GM12801 (cell line): ENCODE measurements around the gene STK11IP.

Experiments
- TF ChIP-seq, protein P1 (sequence below): IDR thresholded peaks from one replicate; pipeline ENCODE4 v1.5.1; 2011; ENCODE audit warnings: control low read depth; ENCODE audit not compliant: insufficient read length; ENCODE audit errors: extremely low read depth

STK11IP gene

DNA sequence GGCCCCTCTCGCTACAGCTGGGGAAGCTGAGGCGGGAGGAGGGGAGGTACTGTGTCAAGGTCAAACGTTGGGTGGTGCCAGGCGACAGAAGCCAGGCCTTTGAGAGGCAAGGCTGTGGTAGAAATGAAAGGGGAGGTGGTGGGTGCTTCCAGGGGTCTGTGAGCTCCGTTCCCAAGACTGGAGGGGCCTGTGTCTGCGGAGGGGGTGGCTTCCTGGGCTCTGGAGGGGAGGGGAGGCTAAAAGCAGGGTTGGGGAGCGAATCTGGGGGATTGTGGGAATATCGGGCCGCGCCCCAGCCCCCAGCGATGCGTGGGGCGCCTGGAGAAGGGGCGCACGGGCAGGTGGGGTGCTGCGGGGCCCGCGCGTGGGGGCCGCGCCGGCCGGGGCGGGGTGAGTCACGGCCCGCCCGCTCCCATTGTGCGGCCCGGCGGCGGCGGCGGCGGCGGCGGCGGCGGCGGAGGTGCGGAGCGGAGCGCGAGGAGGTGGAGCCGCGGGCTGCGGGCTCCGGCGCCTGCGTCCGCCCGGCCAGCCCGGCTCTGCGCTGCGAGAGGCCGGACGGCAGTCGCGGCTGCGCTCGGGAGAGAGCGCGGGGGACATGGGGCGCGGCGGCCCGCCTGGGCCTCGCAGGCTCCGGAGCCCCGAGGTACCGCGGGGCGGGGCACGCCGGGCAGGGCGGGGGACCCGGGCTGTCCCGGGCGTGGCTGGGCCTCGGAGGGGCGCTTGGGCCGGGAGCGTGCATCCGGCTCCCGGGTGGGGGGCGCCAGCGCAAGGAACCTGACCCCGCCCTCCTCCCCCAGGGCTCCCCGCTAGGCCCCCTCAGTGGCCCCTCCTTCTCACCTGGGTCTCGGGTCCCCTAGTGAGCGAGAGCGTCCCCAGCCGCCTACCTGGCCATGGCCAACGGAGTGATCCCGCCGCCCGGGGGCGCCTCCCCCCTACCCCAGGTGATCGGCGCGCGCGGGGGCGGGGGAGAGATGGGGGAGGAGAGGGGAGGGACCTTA, 29.7 kb downstream of the STK11IP start, which contains the start of gene SLC4A3:
SLC4A3 (plus strand) TSS at position 528 of the 998 bp plus-strand sequence; CDS start at position 891, 363 bp downstream.
- TF ChIP-seq, protein P1, sequence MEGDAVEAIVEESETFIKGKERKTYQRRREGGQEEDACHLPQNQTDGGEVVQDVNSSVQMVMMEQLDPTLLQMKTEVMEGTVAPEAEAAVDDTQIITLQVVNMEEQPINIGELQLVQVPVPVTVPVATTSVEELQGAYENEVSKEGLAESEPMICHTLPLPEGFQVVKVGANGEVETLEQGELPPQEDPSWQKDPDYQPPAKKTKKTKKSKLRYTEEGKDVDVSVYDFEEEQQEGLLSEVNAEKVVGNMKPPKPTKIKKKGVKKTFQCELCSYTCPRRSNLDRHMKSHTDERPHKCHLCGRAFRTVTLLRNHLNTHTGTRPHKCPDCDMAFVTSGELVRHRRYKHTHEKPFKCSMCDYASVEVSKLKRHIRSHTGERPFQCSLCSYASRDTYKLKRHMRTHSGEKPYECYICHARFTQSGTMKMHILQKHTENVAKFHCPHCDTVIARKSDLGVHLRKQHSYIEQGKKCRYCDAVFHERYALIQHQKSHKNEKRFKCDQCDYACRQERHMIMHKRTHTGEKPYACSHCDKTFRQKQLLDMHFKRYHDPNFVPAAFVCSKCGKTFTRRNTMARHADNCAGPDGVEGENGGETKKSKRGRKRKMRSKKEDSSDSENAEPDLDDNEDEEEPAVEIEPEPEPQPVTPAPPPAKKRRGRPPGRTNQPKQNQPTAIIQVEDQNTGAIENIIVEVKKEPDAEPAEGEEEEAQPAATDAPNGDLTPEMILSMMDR = no peak

DNA sequence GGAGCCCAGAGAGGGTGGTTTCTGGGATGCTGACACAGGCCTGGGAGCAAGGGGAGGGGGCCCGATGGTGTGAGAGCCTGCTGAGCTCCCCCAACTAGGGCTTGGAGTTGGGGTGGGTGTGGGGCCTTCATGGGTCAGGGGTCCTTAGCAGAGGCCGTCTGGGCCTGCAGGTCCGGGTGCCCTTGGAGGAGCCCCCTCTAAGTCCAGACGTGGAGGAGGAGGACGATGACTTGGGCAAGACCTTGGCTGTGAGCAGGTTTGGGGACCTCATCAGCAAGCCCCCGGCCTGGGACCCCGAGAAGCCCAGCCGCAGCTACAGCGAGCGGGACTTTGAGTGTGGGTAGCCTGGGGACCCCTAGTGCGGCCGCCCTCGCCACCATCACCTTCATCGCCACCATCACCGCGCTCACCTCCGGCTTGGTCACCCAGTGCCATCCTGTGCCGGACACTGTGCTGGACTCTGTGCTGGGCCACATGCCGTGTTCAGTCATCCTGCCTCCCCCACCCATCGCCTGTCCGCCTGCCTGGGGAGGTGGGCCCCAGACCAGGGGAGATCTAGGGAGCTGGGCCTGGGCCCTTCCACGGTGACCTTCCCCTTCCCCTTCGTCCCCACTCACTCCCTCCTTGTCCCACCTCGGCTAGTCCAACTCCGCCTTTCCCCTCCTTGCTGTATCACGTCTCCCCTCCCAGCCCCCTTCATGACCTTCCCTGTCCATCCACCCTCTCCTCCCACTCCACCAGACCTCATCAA, 30.8 kb downstream of the STK11IP start:
- TF ChIP-seq, protein P1 = no peak

DNA sequence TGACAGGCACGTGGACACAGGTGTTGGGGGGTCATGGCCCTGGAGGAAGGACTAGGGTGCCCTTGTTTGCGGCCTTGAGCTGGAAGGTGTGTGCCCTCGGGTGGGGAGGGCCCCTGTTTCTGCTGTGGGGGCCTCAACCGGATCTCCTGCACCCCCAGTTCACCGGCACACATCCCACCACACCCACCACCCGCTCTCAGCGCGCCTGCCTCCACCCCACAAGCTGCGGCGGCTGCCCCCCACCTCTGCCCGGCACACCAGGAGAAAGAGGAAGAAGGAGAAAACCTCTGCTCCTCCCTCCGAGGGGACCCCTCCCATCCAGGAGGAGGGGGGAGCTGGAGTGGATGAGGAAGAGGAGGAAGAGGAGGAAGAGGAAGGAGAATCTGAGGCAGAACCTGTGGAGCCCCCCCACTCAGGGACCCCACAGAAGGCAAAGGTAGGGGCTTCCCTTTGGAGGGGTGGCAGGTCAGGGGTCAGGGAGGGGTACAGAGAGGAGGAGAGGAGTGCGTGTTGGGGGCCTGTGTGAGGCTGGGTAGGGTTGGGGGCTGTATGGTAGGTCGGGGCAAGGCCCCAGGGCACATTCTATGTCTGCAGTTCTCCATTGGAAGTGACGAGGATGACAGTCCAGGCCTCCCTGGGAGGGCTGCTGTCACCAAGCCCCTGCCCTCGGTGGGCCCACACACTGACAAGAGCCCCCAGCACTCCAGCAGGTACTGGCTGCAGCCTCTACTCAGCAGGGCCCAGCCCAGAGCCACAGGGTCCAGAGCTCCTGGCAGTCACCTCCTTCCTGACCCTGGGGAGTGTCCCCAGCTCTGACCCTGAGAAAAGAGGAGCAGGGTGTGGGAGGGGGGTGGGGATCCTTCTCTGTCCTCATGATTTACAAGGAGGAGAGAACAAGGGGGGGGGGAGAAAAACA, 31.6 kb downstream of the STK11IP start:
- TF ChIP-seq, protein P1 = no peak

DNA sequence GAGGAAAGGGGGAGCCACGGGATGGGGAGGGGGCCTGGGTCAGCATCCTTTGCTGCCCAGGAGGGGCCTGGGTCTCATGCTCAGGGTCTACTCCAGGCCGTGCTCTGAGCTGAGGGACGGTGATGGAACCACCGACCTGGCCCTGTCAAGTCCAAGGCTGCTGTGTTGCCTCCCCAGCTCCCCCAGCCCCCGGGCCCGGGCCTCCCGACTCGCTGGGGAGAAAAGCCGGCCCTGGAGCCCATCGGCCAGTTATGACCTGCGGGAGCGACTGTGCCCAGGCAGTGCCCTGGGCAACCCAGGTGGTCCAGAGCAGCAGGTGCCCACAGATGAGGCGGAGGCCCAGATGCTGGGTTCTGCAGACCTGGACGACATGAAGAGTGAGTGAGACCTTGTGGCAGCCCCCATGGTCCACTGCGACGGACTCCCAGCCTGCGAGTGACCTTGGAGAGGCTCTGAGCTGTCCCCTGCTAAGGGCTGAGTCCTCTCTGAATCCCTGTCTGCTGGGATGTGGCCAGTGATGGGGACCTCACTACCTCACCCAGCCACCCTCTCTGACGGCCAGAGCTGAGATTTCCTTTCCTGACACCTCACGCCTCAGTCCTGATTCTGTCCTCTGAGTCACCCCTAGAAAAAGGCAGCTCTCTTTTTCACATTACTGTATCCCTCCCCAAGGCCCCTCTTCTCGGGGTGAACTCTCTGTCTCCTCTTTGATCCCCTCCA, 32.5 kb downstream of the STK11IP start:
- TF ChIP-seq, protein P1 = no peak

DNA sequence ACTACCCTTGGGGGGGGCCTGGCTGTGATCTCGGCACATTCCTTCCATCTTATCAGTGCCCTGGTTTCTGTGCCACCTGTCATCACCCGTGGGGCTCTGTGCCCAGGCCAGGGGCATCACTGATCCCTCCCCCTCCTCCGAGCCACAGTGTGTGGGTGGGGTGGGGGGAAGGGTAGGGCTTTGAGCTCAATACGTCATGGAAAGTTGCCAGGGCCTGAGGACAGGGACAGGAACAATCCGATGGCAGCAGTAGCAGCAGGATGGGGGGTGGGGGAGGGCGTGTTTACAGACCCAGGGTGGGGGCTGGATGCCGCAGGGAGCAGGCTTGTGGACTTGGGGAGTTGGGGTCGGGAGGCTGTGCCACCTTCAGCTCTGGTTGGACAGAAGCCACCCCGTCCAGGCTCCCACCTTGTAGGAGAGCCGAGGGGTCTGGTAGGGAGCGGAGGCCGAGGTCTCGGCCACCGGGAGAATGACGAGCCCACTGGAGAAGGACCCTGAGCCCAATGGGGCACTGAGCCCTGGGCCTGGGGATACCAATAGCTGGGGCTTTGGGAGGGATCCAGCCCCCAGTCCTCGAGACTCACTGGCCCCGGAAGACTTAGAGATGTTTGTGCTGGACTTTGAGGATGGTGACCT, 33.2 kb downstream of the STK11IP start:
- TF ChIP-seq, protein P1 = no peak

DNA sequence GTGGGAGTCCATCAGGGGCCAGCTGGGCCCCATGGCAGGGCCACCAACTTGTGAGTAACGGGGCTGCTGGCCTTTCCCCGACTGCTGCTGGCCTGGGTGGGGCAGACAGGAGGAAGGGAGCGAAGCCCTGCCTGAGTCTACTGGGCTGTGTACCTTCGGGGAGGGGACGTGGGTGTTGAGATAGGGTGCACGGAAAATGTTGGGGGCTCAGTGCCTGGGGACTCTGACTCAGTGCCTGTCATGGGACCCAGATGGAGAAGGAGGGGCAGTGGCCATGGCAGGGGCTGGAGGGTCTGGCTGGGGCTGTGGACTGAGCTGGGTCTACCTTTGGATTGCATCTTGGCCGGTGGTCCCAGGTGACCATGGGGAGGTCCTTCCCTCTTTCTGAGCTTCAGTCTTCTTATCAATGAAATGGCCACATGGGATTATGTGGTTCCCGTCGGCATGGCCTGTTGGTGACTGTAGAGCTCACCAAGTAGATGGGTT, 33.8 kb downstream of the STK11IP start:
- TF ChIP-seq, protein P1 = no peak
